CD1c-positive myeloid dendritic cell (primary cell): Measurements from ENCODE around the gene TMEM72.

Experiments used
- DNase-seq: peaks from one replicate; pipeline ENCODE4 v3.0.0-alpha.2; 2016; ENCODE audit errors: extremely low spot score

TMEM72 gene

GRCh38 chr10:44890696-44891563 lies 20.2 kb upstream of the TMEM72 start:
- no peak for DNase-seq

- DNase-seq = no peak
Measured at GRCh38 chr10:44891721-44892120, 19.4 kb upstream of the TMEM72 start.

- no peak for DNase-seq
Measured at GRCh38 chr10:44893604-44894468, 17.3 kb upstream of the TMEM72 start.

- DNase-seq = no peak
Measured at GRCh38 chr10:44894691-44895090, 16.4 kb upstream of the TMEM72 start.

GRCh38 chr10:44895280-44895679 lies 15.9 kb upstream of the TMEM72 start:
- no peak for DNase-seq

GRCh38 chr10:44897049-44897448 lies 14.1 kb upstream of the TMEM72 start:
- no peak for DNase-seq

- no peak for DNase-seq
Measured at GRCh38 chr10:44898665-44899064, 12.5 kb upstream of the TMEM72 start.

GRCh38 chr10:44899450-44900080 lies 11.6 kb upstream of the TMEM72 start:
- no peak for DNase-seq

- DNase-seq = no peak
Measured at GRCh38 chr10:44902941-44903545, 8.1 kb upstream of the TMEM72 start.

- no peak for DNase-seq
Measured at GRCh38 chr10:44906486-44906885, 4.7 kb upstream of the TMEM72 start.

GRCh38 chr10:44907556-44907955 lies 3.6 kb upstream of the TMEM72 start:
- DNase-seq = no peak

GRCh38 chr10:44908066-44908749 lies 2.9 kb upstream of the TMEM72 start:
- no peak for DNase-seq

GRCh38 chr10:44908936-44909630 lies 2.1 kb upstream of the TMEM72 start:
- DNase-seq = no peak

- no peak for DNase-seq
Measured at GRCh38 chr10:44909910-44910309, 1.2 kb upstream of the TMEM72 start.

- no peak for DNase-seq
Measured at GRCh38 chr10:44910602-44911001, 535 bp upstream of the TMEM72 start.

GRCh38 chr10:44911951-44912350 lies 814 bp downstream of the TMEM72 start:
- no peak for DNase-seq

GRCh38 chr10:44913350-44914081 lies 2.4 kb downstream of the TMEM72 start:
- DNase-seq = peak; percentile 8

- DNase-seq = no peak
Measured at GRCh38 chr10:44914891-44915290, 3.8 kb downstream of the TMEM72 start.

- DNase-seq = no peak
Measured at GRCh38 chr10:44916429-44916828, 5.3 kb downstream of the TMEM72 start.

- DNase-seq = no peak
Measured at GRCh38 chr10:44917848-44918247, 6.7 kb downstream of the TMEM72 start.
